B cell (primary cell): ENCODE measurements around the gene SLC1A1. TPM values are rescaled to one million over a fixed set of nuclear protein-coding genes. Genes with fewer than 3 reads are reported as not detected.

ENCODE experiments used
- ATAC-seq: fragments of 200-7000 bp; cut with Tn5 transposase; one replicate; pipeline ENCODE4 v1.10.0; 2021; ENCODE audit warnings: low read depth, mild to moderate bottlenecking, moderate number of reproducible peaks, moderate library complexity
- CTCF ChIA-PET: fragments of 350-600 bp; sonication (Branson Sonifier 250); formaldehyde crosslinking; loops from one replicate; lab custom pipeline; 2021; ENCODE audit warnings: antibody characterized with exemption, inconsistent platforms; lab: Charles Lee
- POLR2A ChIA-PET: fragments of 350-600 bp; sonication (Branson Sonifier 250); formaldehyde crosslinking; loops from one replicate; lab custom pipeline; 2021; ENCODE audit warnings: antibody characterized with exemption; lab: Charles Lee
- DNase-seq: peaks from one replicate; pipeline ENCODE4 v3.0.0; 2013
- H2AFZ ChIP-seq: 2 replicates; pipeline ENCODE4 v1.6.1; 2012; ENCODE audit warnings: mild to moderate bottlenecking, low read depth, low read length; ENCODE audit not compliant: insufficient read depth, poor library complexity, severe bottlenecking
- H3K27ac ChIP-seq, 2 donors: 1 replicate in 1 of 2; 2 replicates in 1 of 2; pipeline ENCODE4 v1.5.1; 2012 to 2013; ENCODE audit warnings: low read length in 2 of 2, mild to moderate bottlenecking in 2 of 2, moderate library complexity in 1 of 2
- H3K27me3 ChIP-seq, 4 experiments: fragments of 200-600 bp in 1 of 4; sonication (generic) in 1 of 4; replicated peaks in 1 of 4; 1 replicate in 2 of 4; 2 replicates in 2 of 4; pipeline versions ENCODE4 v1.6.1 to v1.7.0; 2013 to 2016; ENCODE audit warnings: low read length in 3 of 4, mild to moderate bottlenecking in 2 of 4, mixed read lengths in 1 of 4, moderate library complexity in 1 of 4; ENCODE audit not compliant: insufficient read depth in 4 of 4, control insufficient read depth in 3 of 4; ENCODE audit errors: control extremely low read depth in 1 of 4
- H3K36me3 ChIP-seq, 2 experiments: replicated peaks in 1 of 2; 1 replicate in 1 of 2; 2 replicates in 1 of 2; pipeline versions ENCODE4 v1.6.1 to v1.7.1; 2013; ENCODE audit warnings: low read length in 1 of 2; ENCODE audit not compliant: insufficient read depth in 2 of 2, control insufficient read depth in 1 of 2; ENCODE audit errors: control extremely low read depth in 1 of 2, extremely low read depth in 1 of 2
- H3K4me1 ChIP-seq, 2 donors: fragments of 200-600 bp in 1 of 2; sonication (generic) in 1 of 2; 1 replicate in 1 of 2; 2 replicates in 1 of 2; pipeline versions ENCODE4 v1.5.1 to v1.6.1; 2013 to 2017; ENCODE audit warnings: low read length in 2 of 2; ENCODE audit not compliant: control insufficient read depth in 2 of 2, insufficient read depth in 2 of 2
- H3K4me2 ChIP-seq: replicated peaks from 2 replicates; pipeline ENCODE3; 2012; ENCODE audit warnings: mild to moderate bottlenecking, low read depth, low read length; ENCODE audit not compliant: poor library complexity, severe bottlenecking
- H3K4me3 ChIP-seq, 5 experiments: fragments of 200-600 bp in 1 of 5; sonication (generic) in 1 of 5; 1 replicate in 3 of 5; 2 replicates in 2 of 5; pipeline versions ENCODE4 v1.5.1 to v1.7.0; 2011 to 2016; ENCODE audit warnings: low read length in 4 of 5, mild to moderate bottlenecking in 4 of 5, low read depth in 2 of 5, control low read depth in 1 of 5, moderate library complexity in 1 of 5; ENCODE audit not compliant: insufficient read depth in 1 of 5; ENCODE audit errors: control extremely low read depth in 1 of 5, extremely low read depth in 1 of 5
- H3K79me2 ChIP-seq: fragments of 200-600 bp; sonication (generic); one replicate; pipeline ENCODE4 v1.6.0; 2016; ENCODE audit warnings: low read length; ENCODE audit not compliant: control insufficient read depth, insufficient read depth
- H3K9ac ChIP-seq: fragments of 200-600 bp; sonication (generic); 2 replicates; pipeline ENCODE4 v1.6.1; 2017; ENCODE audit warnings: mild to moderate bottlenecking, low read length, moderate library complexity
- H3K9me3 ChIP-seq, 3 donors: one replicate each; pipeline versions ENCODE4 v1.6.1 to v1.7.1; 2013; ENCODE audit warnings: low read length in 2 of 3; ENCODE audit not compliant: control insufficient read depth in 2 of 3, insufficient read depth in 1 of 3; ENCODE audit errors: control extremely low read depth in 1 of 3
- H4K20me1 ChIP-seq: 2 replicates; pipeline ENCODE4 v1.6.0; 2012; ENCODE audit warnings: mild to moderate bottlenecking, low read length; ENCODE audit not compliant: insufficient read depth, control insufficient read depth, poor library complexity, severe bottlenecking
- H3K27ac Mint-ChIP-seq: one replicate; pipeline ENCODE4 v1.8.0; 2021; ENCODE audit warnings: mixed read lengths
- H3K27me3 Mint-ChIP-seq: one replicate; pipeline ENCODE4 v1.8.0; 2021; ENCODE audit warnings: mixed read lengths
- H3K4me1 Mint-ChIP-seq: one replicate; pipeline ENCODE4 v1.8.0; 2021; ENCODE audit warnings: mixed read lengths
- H3K4me3 Mint-ChIP-seq: one replicate; pipeline ENCODE4 v1.8.0; 2021; ENCODE audit warnings: mixed read lengths
- H3K9me3 Mint-ChIP-seq: one replicate; pipeline ENCODE4 v1.8.0; 2022; ENCODE audit warnings: mixed read lengths; ENCODE audit not compliant: insufficient read depth
- EZH2 ChIP-seq: IDR thresholded peaks from 2 replicates; pipeline ENCODE4 v1.6.1; 2012; ENCODE audit warnings: borderline replicate concordance, low read depth, mild to moderate bottlenecking, moderate library complexity, low read length; ENCODE audit not compliant: insufficient read depth, poor library complexity, severe bottlenecking
- WGBS: methylation state at CpG from one replicate; pipeline ENCODE4 v1.1.5; 2013; ENCODE audit warnings: missing lambda C conversion rate; ENCODE audit not compliant: insufficient coverage; 5-methylcytosine and 5-hydroxymethylcytosine counted together
- intact Hi-C: fragments of 100-400 bp; cut with micrococcal nuclease; formaldehyde crosslinking; loops from one replicate; pipeline ENCODE4 v1.10.0; 2022
- polyA plus RNA-seq: library from polyadenylated mRNA; depleted of rRNA; stranded (reverse); fragments of >200 nt; gene quantifications from 2 replicates; pipeline ENCODE4 v1.2.3, GENCODE V29; 2012
- total RNA-seq, 2 donors: library from RNA; stranded (reverse); fragments of 120-200 nt in 1 of 2; gene quantifications; 1 replicate in 1 of 2; 2 replicates in 1 of 2; pipeline versions ENCODE4 v1.2.3 to v1.2.4, GENCODE V29; 2013 to 2022
- TF ChIP-seq, protein P1 (sequence below): fragments of 200-600 bp; IDR thresholded peaks from one replicate; pipeline ENCODE4 v1.8.0; 2022; ENCODE audit warnings: antibody characterized with exemption, mild to moderate bottlenecking

SLC1A1 gene
- total and polyA plus RNA-seq, 2 donors (not counting 1 experiment from before 2014, with no cell fraction given) = 0.10 to 0.54 TPM

DNA sequence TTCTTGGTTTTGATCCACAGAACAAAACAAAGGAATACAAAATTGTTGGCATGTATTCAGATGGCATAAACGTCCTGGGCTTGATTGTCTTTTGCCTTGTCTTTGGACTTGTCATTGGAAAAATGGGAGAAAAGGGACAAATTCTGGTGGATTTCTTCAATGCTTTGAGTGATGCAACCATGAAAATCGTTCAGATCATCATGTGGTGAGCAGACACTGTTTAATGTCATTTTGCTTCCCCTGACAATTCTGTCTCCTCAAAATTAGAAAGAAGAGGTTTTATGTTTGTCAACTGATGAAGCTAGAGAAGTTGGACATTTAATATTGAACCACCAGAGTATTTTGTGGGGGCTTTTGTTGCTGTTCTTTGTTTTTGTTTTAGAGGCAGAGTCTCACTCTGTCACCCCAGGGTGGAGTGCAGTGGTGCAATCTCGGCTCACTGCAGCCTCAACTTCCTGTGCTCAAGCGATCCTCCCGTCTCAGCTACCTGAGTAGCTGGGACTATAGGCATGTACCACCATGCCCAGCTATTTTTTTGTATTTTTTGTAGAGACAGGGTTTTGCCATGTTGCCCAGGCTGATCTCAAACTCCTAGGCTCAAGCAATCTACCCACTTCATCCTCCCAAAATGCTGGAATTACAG lies 82.0 kb downstream of the SLC1A1 start:
- ChIA-PET POLR2A (no interaction called here), CTCF (no interaction called here)
- Histone ChIP-seq H3K4me1 (no peaks in the 10 kb centered on the region), H2AFZ (no peak overlapping the region), H4K20me1 (no peaks in the 10 kb centered on the region), H3K79me2 (no peaks in the 10 kb centered on the region), H3K36me3 (no peaks in the 10 kb centered on the region), H3K4me3 (no peak overlapping the region), H3K9me3 (no peaks in the 10 kb centered on the region), H3K27ac (no peak overlapping the region), H3K27me3 (no peaks in the 10 kb centered on the region), H3K4me2 (no peak overlapping the region), H3K9ac (no peak overlapping the region)
- H3K4me3 Mint-ChIP-seq = no peak overlapping the region
- H3K27me3 Mint-ChIP-seq = peaks cover 4% of the 10 kb centered on the region
- H3K27ac Mint-ChIP-seq = no peak overlapping the region
- DNase-seq = no peak
- 58% methylated on average over 2 of the region's 5 CpGs for WGBS
- TF ChIP-seq, protein P1, sequence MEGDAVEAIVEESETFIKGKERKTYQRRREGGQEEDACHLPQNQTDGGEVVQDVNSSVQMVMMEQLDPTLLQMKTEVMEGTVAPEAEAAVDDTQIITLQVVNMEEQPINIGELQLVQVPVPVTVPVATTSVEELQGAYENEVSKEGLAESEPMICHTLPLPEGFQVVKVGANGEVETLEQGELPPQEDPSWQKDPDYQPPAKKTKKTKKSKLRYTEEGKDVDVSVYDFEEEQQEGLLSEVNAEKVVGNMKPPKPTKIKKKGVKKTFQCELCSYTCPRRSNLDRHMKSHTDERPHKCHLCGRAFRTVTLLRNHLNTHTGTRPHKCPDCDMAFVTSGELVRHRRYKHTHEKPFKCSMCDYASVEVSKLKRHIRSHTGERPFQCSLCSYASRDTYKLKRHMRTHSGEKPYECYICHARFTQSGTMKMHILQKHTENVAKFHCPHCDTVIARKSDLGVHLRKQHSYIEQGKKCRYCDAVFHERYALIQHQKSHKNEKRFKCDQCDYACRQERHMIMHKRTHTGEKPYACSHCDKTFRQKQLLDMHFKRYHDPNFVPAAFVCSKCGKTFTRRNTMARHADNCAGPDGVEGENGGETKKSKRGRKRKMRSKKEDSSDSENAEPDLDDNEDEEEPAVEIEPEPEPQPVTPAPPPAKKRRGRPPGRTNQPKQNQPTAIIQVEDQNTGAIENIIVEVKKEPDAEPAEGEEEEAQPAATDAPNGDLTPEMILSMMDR = no peak
- TF ChIP-seq EZH2 = no peak
- no peak for ATAC-seq
- intact Hi-C loops = no loop called here
- H3K4me1 Mint-ChIP-seq = no peaks in the 10 kb centered on the region
- H3K9me3 Mint-ChIP-seq = no peaks in the 10 kb centered on the region

DNA sequence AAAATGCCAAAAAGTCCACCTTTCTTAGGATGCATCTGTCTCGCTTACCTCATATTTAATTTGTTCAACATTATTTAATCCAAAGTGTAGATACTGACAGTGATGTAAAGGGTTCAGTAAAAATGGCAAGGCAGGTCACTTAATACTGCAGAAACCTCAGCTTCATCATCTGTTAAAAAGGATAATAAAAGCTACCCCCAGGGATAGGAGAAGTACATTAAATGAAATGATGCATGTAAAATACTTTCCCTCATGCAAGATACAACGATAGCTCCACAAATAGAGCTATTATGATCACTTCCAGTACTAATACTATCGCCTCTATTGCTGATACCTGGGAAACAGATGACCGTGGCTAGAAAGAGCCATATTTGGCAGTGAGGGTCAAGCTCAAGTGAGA lies 82.9 kb downstream of the SLC1A1 start:
- Histone ChIP-seq H4K20me1 (no peaks in the 10 kb centered on the region), H3K4me2 (no peak overlapping the region), H3K9me3 (no peaks in the 10 kb centered on the region), H3K4me1 (no peaks in the 10 kb centered on the region), H2AFZ (no peak overlapping the region), H3K27ac (no peak overlapping the region), H3K36me3 (no peaks in the 10 kb centered on the region), H3K4me3 (no peak overlapping the region), H3K79me2 (no peaks in the 10 kb centered on the region), H3K27me3 (no peaks in the 10 kb centered on the region), H3K9ac (no peak overlapping the region)
- H3K4me3 Mint-ChIP-seq = no peak overlapping the region
- 75% methylated on average over 1 of the region's 4 CpGs for WGBS
- CTCF ChIA-PET = interaction anchor here (0.6 kb wide), 1 partner anchor 233 kb away, joined by 3 read pairs; no protein-coding TSS in a partner anchor
- ATAC-seq (no peak), DNase-seq (no peak)
- H3K4me1 Mint-ChIP-seq = no peaks in the 10 kb centered on the region
- H3K27ac Mint-ChIP-seq = no peak overlapping the region
- POLR2A ChIA-PET = no interaction called here
- intact Hi-C loops = no loop called here
- no peaks in the 10 kb centered on the region for H3K9me3 Mint-ChIP-seq
- TF ChIP-seq, protein P1 = no peak
- TF ChIP-seq EZH2 = no peak
- peaks cover 4% of the 10 kb centered on the region for H3K27me3 Mint-ChIP-seq
